ENCODE results near the gene SH3TC1. TPM values are rescaled to one million over a fixed set of nuclear protein-coding genes. Genes with fewer than 3 reads are reported as not detected.
A peak's percentile ranks its signal among the peaks of the same experiment; 100 is the strongest.

Gene SH3TC1
- total RNA-seq, 4 donors from 2014 or later: 10.1 to 15.9 (median 11.1) TPM

DNA sequence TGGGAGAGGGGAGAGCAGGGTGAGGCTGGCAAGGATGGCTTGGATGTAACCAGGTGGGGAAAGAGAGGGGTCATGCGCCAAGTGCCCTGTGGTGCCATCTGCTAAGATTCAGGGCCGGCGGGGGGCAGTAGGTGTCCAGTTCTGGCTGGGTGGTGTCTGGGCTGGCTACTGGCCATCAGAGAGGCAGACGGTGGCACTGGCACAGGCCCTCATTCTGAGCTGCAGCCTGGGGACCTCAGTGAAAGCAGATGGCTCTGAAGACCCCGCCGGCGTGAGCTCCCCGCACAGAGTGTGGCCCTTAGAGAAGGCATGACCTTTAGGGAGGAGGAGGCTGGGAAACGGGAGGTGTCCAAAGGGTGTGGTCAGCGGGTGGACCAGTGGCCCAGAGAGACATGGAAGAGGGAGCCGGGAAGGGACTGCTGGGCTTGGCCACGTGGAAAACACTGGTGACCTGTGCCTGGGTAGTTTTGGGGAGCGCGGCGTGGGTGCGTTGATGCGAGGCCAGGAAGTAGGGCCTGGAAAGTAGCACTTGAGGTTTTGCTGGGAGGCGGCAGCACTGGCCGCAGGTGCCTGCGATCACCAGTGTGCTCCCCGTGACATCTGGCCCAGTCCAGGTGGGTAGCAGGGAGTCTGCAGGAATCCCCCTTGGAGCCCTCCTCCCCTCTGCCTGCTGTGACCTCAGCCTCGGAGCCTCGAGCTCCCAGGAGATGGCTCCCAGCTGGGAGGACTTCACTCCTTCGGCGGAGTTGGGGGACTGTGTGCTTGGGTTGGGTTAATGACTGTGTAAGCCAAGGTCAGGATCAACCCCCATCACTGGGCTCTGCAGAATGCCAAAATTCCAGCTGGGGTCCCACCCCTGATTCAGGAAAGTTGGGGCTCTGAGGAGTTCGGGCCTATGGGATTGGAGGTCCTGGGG is 9.3 kb upstream of the SH3TC1 start:
- WGBS, 2 donors: 84 to 86% methylated on average over 26 of the region's 26 CpGs
- DNase-seq (ENCODE audit: low spot score in 2 of 2): no peak
- no peak for TF ChIP-seq POLR2A (IDR thresholded peaks at IDR 0.05)
- TF ChIP-seq, protein P1, sequence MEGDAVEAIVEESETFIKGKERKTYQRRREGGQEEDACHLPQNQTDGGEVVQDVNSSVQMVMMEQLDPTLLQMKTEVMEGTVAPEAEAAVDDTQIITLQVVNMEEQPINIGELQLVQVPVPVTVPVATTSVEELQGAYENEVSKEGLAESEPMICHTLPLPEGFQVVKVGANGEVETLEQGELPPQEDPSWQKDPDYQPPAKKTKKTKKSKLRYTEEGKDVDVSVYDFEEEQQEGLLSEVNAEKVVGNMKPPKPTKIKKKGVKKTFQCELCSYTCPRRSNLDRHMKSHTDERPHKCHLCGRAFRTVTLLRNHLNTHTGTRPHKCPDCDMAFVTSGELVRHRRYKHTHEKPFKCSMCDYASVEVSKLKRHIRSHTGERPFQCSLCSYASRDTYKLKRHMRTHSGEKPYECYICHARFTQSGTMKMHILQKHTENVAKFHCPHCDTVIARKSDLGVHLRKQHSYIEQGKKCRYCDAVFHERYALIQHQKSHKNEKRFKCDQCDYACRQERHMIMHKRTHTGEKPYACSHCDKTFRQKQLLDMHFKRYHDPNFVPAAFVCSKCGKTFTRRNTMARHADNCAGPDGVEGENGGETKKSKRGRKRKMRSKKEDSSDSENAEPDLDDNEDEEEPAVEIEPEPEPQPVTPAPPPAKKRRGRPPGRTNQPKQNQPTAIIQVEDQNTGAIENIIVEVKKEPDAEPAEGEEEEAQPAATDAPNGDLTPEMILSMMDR (IDR thresholded peaks at IDR 0.05): no peak
- intact Hi-C loops (cut with DNase I; ENCODE audit: low total_unique reads): no loop called here
- H3K4me3 ChIP-seq (ENCODE audit: low read depth, poor library complexity, severe bottlenecking): no peak overlapping the region

- TF ChIP-seq, protein P1 (IDR thresholded peaks at IDR 0.05): no peak
- no peak for TF ChIP-seq POLR2A (IDR thresholded peaks at IDR 0.05)
- DNase-seq (ENCODE audit: low spot score in 2 of 2): peak in 1 of 2 donors; percentile 70
- H3K4me3 ChIP-seq (ENCODE audit: low read depth, poor library complexity, severe bottlenecking): no peak overlapping the region
- intact Hi-C loops (cut with DNase I; ENCODE audit: low total_unique reads): no loop called here
- WGBS, 2 donors: 46 to 48% methylated on average over 14 to 23 of the region's 23 CpGs
Observed at GRCh38 chr4:8191136-8191747, 7.8 kb upstream of the SH3TC1 start.

DNA sequence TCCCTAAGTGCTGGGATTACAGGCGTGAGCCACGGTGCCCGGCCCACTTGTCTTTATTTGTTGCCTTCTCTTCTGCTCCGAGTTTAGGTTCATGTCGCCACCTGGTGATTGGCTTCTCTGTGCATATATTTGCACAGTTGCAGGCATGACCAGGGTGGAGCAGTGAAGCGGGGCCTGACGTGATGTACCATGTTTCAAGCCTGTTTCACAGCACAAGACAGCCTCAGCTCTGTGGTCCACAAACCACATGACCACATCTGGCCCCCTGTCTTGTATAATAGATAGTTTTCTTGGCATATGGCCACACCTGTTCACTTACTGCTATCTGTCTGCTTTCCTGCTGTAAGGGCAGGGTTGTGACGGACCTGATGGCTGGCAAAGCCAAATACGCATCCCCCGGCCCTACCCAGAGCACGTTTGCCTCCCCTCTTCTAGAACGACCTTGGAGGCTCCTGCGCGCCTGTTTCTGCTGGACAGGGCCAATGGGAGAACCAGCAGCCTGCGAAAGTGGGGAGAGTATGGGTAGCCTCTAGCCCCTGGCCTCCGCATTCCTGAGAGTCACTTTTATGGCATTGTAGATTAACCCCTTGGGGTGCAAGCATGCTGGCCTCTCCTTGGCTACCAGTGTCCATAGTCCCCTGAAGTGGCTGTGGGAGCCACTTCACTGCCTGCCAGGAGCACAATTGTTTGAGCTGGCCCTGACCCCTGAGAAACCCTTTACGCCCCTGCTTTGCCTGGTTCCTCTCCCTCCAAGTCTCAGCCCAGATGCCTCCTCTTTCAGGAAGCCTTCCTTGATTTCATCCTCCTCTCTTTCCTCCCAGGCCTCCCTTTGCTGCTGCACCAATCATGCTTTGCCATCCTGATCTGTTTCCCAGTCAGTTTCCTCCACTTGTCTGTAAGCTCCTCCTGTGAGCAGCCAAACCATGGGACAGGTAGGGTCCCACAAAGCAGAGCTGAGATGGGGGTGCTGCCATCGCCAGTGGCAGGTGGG is 6.0 kb upstream of the SH3TC1 start:
- TF ChIP-seq, protein P1 (IDR thresholded peaks at IDR 0.05): no peak
- TF ChIP-seq POLR2A (IDR thresholded peaks at IDR 0.05): no peak
- 48 to 50% methylated on average over 18 of the region's 18 CpGs for WGBS, 2 donors
- no peak overlapping the region for H3K4me3 ChIP-seq (ENCODE audit: low read depth, poor library complexity, severe bottlenecking)
- peak in 1 of 2 donors; percentile 75 for DNase-seq (ENCODE audit: low spot score in 2 of 2)
- intact Hi-C loops (cut with DNase I; ENCODE audit: low total_unique reads): no loop called here

- WGBS, 2 donors: 67 to 68% methylated on average over 19 of the region's 19 CpGs
Observed at GRCh38 chr4:8194306-8195242, 4.5 kb upstream of the SH3TC1 start.

More at GRCh38 chr4:8194306-8195242, 4.5 kb upstream of the SH3TC1 start:
- no peak for TF ChIP-seq POLR2A (IDR thresholded peaks at IDR 0.05)
- TF ChIP-seq, protein P1 (IDR thresholded peaks at IDR 0.05): no peak
- intact Hi-C loops (cut with DNase I; ENCODE audit: low total_unique reads): no loop called here
- DNase-seq (ENCODE audit: low spot score in 2 of 2): no peak
- H3K4me3 ChIP-seq (ENCODE audit: low read depth, poor library complexity, severe bottlenecking): no peak overlapping the region
